DMS153 treated with DMSO at 0.1 percent for 48 hours (cell line): Measurements from ENCODE around the gene NCAM1.

Experiments used
- DNase-seq: peaks from one replicate; lab custom pipeline; 2025; ENCODE audit not compliant: unreplicated experiment; lab: John Stamatoyannopoulos, UW

The NCAM1 gene

GRCh38 chr11:112968941-112969713 is 7.9 kb downstream of the NCAM1 start:
- no peak for DNase-seq

- DNase-seq, result no peak
Observed at GRCh38 chr11:112971195-112971594, 10.0 kb downstream of the NCAM1 start.

- no peak for DNase-seq
Observed at GRCh38 chr11:112971827-112972226, 10.6 kb downstream of the NCAM1 start.

GRCh38 chr11:112972399-112973145 is 11.4 kb downstream of the NCAM1 start:
- DNase-seq, result no peak

GRCh38 chr11:112975051-112975450 is 13.8 kb downstream of the NCAM1 start:
- no peak for DNase-seq

- no peak for DNase-seq
Observed at GRCh38 chr11:112975493-112975892, 14.3 kb downstream of the NCAM1 start.

GRCh38 chr11:112977755-112978154 is 16.5 kb downstream of the NCAM1 start:
- no peak for DNase-seq

- DNase-seq, result peak; percentile 87
Observed at GRCh38 chr11:112983887-112984286, 22.7 kb downstream of the NCAM1 start.

GRCh38 chr11:112989198-112989597 is 28.0 kb downstream of the NCAM1 start:
- DNase-seq, result no peak

- no peak for DNase-seq
Observed at GRCh38 chr11:112993808-112994207, 32.6 kb downstream of the NCAM1 start.

- DNase-seq, result no peak
Observed at GRCh38 chr11:112995423-112996090, 34.3 kb downstream of the NCAM1 start.

- no peak for DNase-seq
Observed at GRCh38 chr11:112996994-112997393, 35.8 kb downstream of the NCAM1 start.

- no peak for DNase-seq
Observed at GRCh38 chr11:112997857-112998466, 36.7 kb downstream of the NCAM1 start.

- DNase-seq, result peak; percentile 65
Observed at GRCh38 chr11:112999520-112999919, 38.3 kb downstream of the NCAM1 start.

- peak; percentile 86 for DNase-seq
Observed at GRCh38 chr11:113001709-113002108, 40.5 kb downstream of the NCAM1 start.

GRCh38 chr11:113006896-113007445 is 45.8 kb downstream of the NCAM1 start:
- no peak for DNase-seq

GRCh38 chr11:113014262-113015097 is 53.3 kb downstream of the NCAM1 start:
- peak; percentile 80 for DNase-seq

GRCh38 chr11:113015098-113015455 is 53.9 kb downstream of the NCAM1 start:
- DNase-seq, result no peak

- DNase-seq, result no peak
Observed at GRCh38 chr11:113016905-113017304, 55.7 kb downstream of the NCAM1 start.

GRCh38 chr11:113018913-113019312 is 57.7 kb downstream of the NCAM1 start:
- DNase-seq, result no peak
